GM23338 (cell line): Measurements from ENCODE around the gene CFI. TPM values are rescaled to one million over a fixed set of nuclear protein-coding genes. Genes with fewer than 3 reads are reported as not detected.

Experiments used
- ATAC-seq: fragments of 200-7000 bp; cut with Tn5 transposase; 3 replicates; pipeline ENCODE4 v1.9.1; 2020
- DNase-seq: peaks from one replicate; pipeline ENCODE4 v3.0.0-alpha.2; 2015; ENCODE audit warnings: low spot score
- H2AFZ ChIP-seq: fragments of 200-600 bp; sonication (generic); 2 replicates; pipeline ENCODE4 v1.8.0; 2016; ENCODE audit warnings: antibody characterized with exemption, mild to moderate bottlenecking, moderate library complexity
- H3F3A ChIP-seq: fragments of 200-600 bp; sonication (generic); replicated peaks from 2 replicates; pipeline ENCODE4 v1.8.0; 2017; ENCODE audit warnings: antibody characterized with exemption, mixed run types, low read depth
- H3K27ac ChIP-seq: fragments of 200-600 bp; sonication (generic); 2 replicates; pipeline ENCODE4 v1.6.1; 2016; ENCODE audit warnings: low read depth
- H3K27me3 ChIP-seq: fragments of 200-600 bp; sonication (generic); 2 replicates; pipeline ENCODE4 v1.8.0; 2016; ENCODE audit warnings: mild to moderate bottlenecking, mixed run types, moderate library complexity; ENCODE audit not compliant: insufficient read depth
- H3K36me3 ChIP-seq: fragments of 200-600 bp; sonication (generic); 2 replicates; pipeline ENCODE4 v1.8.0; 2016; ENCODE audit warnings: mild to moderate bottlenecking; ENCODE audit not compliant: insufficient read depth
- H3K4me1 ChIP-seq: fragments of 200-600 bp; sonication (generic); 2 replicates; pipeline ENCODE4 v1.8.0; 2016; ENCODE audit warnings: mild to moderate bottlenecking, moderate library complexity; ENCODE audit not compliant: insufficient read depth
- H3K4me2 ChIP-seq: fragments of 200-600 bp; sonication (generic); 2 replicates; pipeline ENCODE4 v1.7.1; 2017; ENCODE audit warnings: mixed run types
- H3K4me3 ChIP-seq: fragments of 200-600 bp; sonication (generic); 2 replicates; pipeline ENCODE4 v1.6.1; 2016; ENCODE audit warnings: mixed run types
- H3K79me2 ChIP-seq: fragments of 200-600 bp; sonication (generic); replicated peaks from 2 replicates; pipeline ENCODE4 v1.8.0; 2017; ENCODE audit warnings: mild to moderate bottlenecking; ENCODE audit not compliant: insufficient read depth
- H3K9me2 ChIP-seq: fragments of 200-600 bp; sonication (generic); 2 replicates; pipeline ENCODE4 v1.8.0; 2017; ENCODE audit not compliant: insufficient read depth
- H4K20me1 ChIP-seq: fragments of 200-600 bp; sonication (generic); replicated peaks from 2 replicates; pipeline ENCODE4 v1.8.0; 2017; ENCODE audit warnings: mild to moderate bottlenecking; ENCODE audit not compliant: insufficient read depth
- H3K27ac Mint-ChIP-seq: 2 replicates; pipeline ENCODE4 v1.8.0; 2020; ENCODE audit warnings: inconsistent platforms, mild to moderate bottlenecking, moderate library complexity, mixed read lengths
- H3K27me3 Mint-ChIP-seq: 3 replicates; pipeline ENCODE4 v1.8.0; 2022; ENCODE audit warnings: low read depth, mild to moderate bottlenecking, moderate library complexity, mixed read lengths, inconsistent platforms; ENCODE audit not compliant: insufficient read depth, poor library complexity
- H3K36me3 Mint-ChIP-seq: 3 replicates; pipeline ENCODE4 v1.8.0; 2021; ENCODE audit warnings: low read depth, mild to moderate bottlenecking, inconsistent platforms, moderate library complexity, mixed read lengths
- H3K4me1 Mint-ChIP-seq: 3 replicates; pipeline ENCODE4 v1.8.0; 2020; ENCODE audit warnings: mild to moderate bottlenecking, inconsistent platforms, mixed read lengths
- H3K4me3 Mint-ChIP-seq: 3 replicates; pipeline ENCODE4 v1.8.0; 2021; ENCODE audit warnings: moderate library complexity, mild to moderate bottlenecking, inconsistent platforms, mixed read lengths
- H3K9me3 Mint-ChIP-seq: 3 replicates; pipeline ENCODE4 v1.8.0; 2020; ENCODE audit warnings: moderate library complexity, mild to moderate bottlenecking, inconsistent platforms, mixed read lengths
- CREB1 ChIP-seq: fragments of 250-450 bp; sonication (Bioruptor Pico); IDR thresholded peaks from 2 replicates; pipeline ENCODE4 v1.5.0; 2020; ENCODE audit warnings: low read depth, mild to moderate bottlenecking, moderate library complexity
- REST ChIP-seq: IDR thresholded peaks from one replicate; pipeline ENCODE4 v1.6.1; 2018; ENCODE audit warnings: antibody characterized with exemption; ENCODE audit not compliant: unreplicated experiment
- ZNF462 ChIP-seq: fragments of 250-450 bp; sonication (Bioruptor Pico); IDR thresholded peaks from 2 replicates; pipeline ENCODE4 v1.5.0; 2020; ENCODE audit warnings: mild to moderate bottlenecking, moderate library complexity
- polyA plus RNA-seq: library from polyadenylated mRNA; unstranded; fragments of >200 nt; fragmentation: Nextera tagmentation; extraction: Ambion mirVana; gene quantifications from 2 replicates; pipeline ENCODE4 v1.2.1, GENCODE V29; 2016
- total RNA-seq: library from RNA; depleted of rRNA; stranded (reverse); fragments of >200 nt; shearing (Covaris generic); gene quantifications from 2 replicates; pipeline ENCODE4 v1.2.3, GENCODE V29; 2014

The CFI gene
- total and polyA plus RNA-seq, 2 experiments from 2014 or later, result not detected

DNA sequence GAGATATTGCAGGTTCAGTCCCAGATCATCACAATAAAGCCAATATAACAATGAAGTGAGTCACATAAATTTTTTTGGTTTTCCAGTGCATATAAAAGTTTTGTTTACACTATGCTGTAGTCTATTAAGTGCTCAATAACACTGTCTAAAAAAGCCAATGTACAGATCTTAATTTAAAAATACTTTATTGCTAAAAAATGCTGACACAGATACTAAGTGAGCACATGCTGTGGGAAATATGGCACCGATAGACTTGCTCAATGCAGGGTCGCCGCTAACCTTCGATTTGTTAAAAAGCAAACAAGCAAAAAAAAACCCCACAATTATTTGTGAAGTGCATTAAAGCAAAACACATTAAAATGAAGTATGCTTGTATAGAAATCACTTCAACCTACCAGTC, 82.2 kb downstream of the CFI start:
- H4K20me1 ChIP-seq, result peaks cover 7% of the 10 kb centered on the region; the same call in 1 of the 2 replicates
- no peaks in the 10 kb centered on the region for H3K9me2 ChIP-seq
- H3K4me3 ChIP-seq, result no peak overlapping the region
- no peak overlapping the region for H3K4me2 ChIP-seq
- TF ChIP-seq REST (no peak), CREB1 (no peak), ZNF462 (CRISPR knock-in tag) (no peak)
- no peaks in the 10 kb centered on the region for H3K27me3 Mint-ChIP-seq
- H3K4me1 Mint-ChIP-seq, result no peaks in the 10 kb centered on the region; the same call in 2 of the 3 replicates
- H3K27me3 ChIP-seq, result no peaks in the 10 kb centered on the region
- ATAC-seq (no peak), DNase-seq (no peak)
- no peak overlapping the region for H3K4me3 Mint-ChIP-seq
- H3K79me2 ChIP-seq, result peaks cover 68% of the 10 kb centered on the region
- H3K36me3 Mint-ChIP-seq, result peaks cover 24% of the 10 kb centered on the region
- no peaks in the 10 kb centered on the region for H3K9me3 Mint-ChIP-seq
- no peaks in the 10 kb centered on the region for H3K4me1 ChIP-seq
- H2AFZ ChIP-seq, result no peak overlapping the region
- H3K27ac ChIP-seq, result no peak overlapping the region
- peaks cover 14% of the 10 kb centered on the region for H3K36me3 ChIP-seq
- no peak overlapping the region for H3K27ac Mint-ChIP-seq
- H3F3A ChIP-seq, result no peaks in the 10 kb centered on the region
